SK-N-SH (cell line): ENCODE results near the gene UPK1A. TPM values are rescaled to one million over a fixed set of nuclear protein-coding genes. Genes with fewer than 3 reads are reported as not detected.

Experiments
- CTCF ChIA-PET: fragments of 300-600, 350-600 bp; formaldehyde crosslinking; extraction: SDS; loops from one replicate; lab custom pipeline; 2021; lab: Yijun Ruan, JAX
- POLR2A ChIA-PET: fragments of 350-600 bp; sonication (Branson Sonifier 250); formaldehyde crosslinking; extraction: SDS; loops from one replicate; lab custom pipeline; 2020; ENCODE audit warnings: antibody characterized with exemption, inconsistent platforms; lab: Yijun Ruan, JAX
- DNase-seq: peaks from one replicate; pipeline ENCODE4 v3.0.0; 2012
- H2AFZ ChIP-seq: fragments of 200-600 bp; sonication (generic); 2 replicates; pipeline ENCODE4 v1.8.1; 2016; ENCODE audit warnings: antibody characterized with exemption, mild to moderate bottlenecking, low read depth
- H3F3A ChIP-seq: fragments of 200-600 bp; sonication (generic); replicated peaks from 2 replicates; pipeline ENCODE3; 2016; ENCODE audit warnings: antibody characterized with exemption, mild to moderate bottlenecking; ENCODE audit not compliant: insufficient read depth
- H3K27ac ChIP-seq, 2 experiments: fragments of 200-500 bp in 1 of 2; fragments of 200-600 bp in 1 of 2; sonication (Bioruptor generic) in 1 of 2; sonication (generic), shearing (Covaris generic) in 1 of 2; 2 replicates each; pipeline versions ENCODE4 v1.5.1 to v1.6.1; 2014 to 2016; ENCODE audit warnings: low read depth in 2 of 2, inconsistent platforms in 1 of 2, low read length in 1 of 2, mild to moderate bottlenecking in 1 of 2, mixed read lengths in 1 of 2
- H3K27me3 ChIP-seq: fragments of 200-600 bp; sonication (generic), shearing (Covaris generic); 2 replicates; pipeline ENCODE4 v1.6.1; 2016; ENCODE audit warnings: mixed run types; ENCODE audit not compliant: insufficient read depth
- H3K36me3 ChIP-seq, 2 experiments: fragments of 200-500 bp in 1 of 2; fragments of 200-600 bp in 1 of 2; sonication (Bioruptor generic) in 1 of 2; sonication (generic) in 1 of 2; replicated peaks in 1 of 2; 2 replicates each; pipeline versions ENCODE3 to v1.5.1; 2014 to 2016; ENCODE audit warnings: low read length in 1 of 2, mild to moderate bottlenecking in 1 of 2; ENCODE audit not compliant: insufficient read depth in 2 of 2, control insufficient read depth in 1 of 2
- H3K4me1 ChIP-seq, 2 experiments: fragments of 200-500 bp in 1 of 2; fragments of 200-600 bp in 1 of 2; sonication (Bioruptor generic) in 1 of 2; sonication (generic), shearing (Covaris generic) in 1 of 2; 2 replicates each; pipeline versions ENCODE4 v1.5.1 to v1.6.1; 2014 to 2016; ENCODE audit warnings: low read depth in 1 of 2, low read length in 1 of 2, mixed run types in 1 of 2; ENCODE audit not compliant: insufficient read depth in 2 of 2, control insufficient read depth in 1 of 2
- H3K4me2 ChIP-seq: fragments of 200-600 bp; sonication (generic), shearing (Covaris generic); 2 replicates; pipeline ENCODE4 v1.6.1; 2017; ENCODE audit warnings: mixed run types
- H3K4me3 ChIP-seq, 2 experiments: fragments of 200-500 bp in 1 of 2; fragments of 200-600 bp in 1 of 2; sonication (Bioruptor generic) in 1 of 2; sonication (generic), shearing (Covaris generic) in 1 of 2; 2 replicates each; pipeline versions ENCODE4 v1.5.1 to v1.8.1; 2014 to 2016; ENCODE audit warnings: low read depth in 2 of 2, inconsistent platforms in 1 of 2, low read length in 1 of 2, mild to moderate bottlenecking in 1 of 2, mixed read lengths in 1 of 2, moderate library complexity in 1 of 2
- H3K79me2 ChIP-seq: fragments of 200-600 bp; sonication (generic); 2 replicates; pipeline ENCODE4 v1.8.1; 2017; ENCODE audit warnings: mild to moderate bottlenecking; ENCODE audit not compliant: insufficient read depth
- H3K9ac ChIP-seq: fragments of 200-600 bp; sonication (generic); 2 replicates; pipeline ENCODE4 v1.6.1; 2017; ENCODE audit warnings: mixed run types
- H3K9me2 ChIP-seq: fragments of 200-600 bp; sonication (generic); 2 replicates; pipeline ENCODE4 v1.6.1; 2017; ENCODE audit warnings: mixed run types
- H3K9me3 ChIP-seq: fragments of 200-600 bp; sonication (generic); 2 replicates; pipeline ENCODE4 v1.6.1; 2017; ENCODE audit warnings: mixed run types, mild to moderate bottlenecking, moderate library complexity
- H4K20me1 ChIP-seq: fragments of 200-600 bp; sonication (generic); 2 replicates; pipeline ENCODE4 v1.6.1; 2017; ENCODE audit warnings: mild to moderate bottlenecking, mixed run types; ENCODE audit not compliant: insufficient read depth
- CHD2 ChIP-seq: fragments of 150-350 bp; IDR thresholded peaks from 2 replicates; pipeline ENCODE4 v1.6.1; 2018; ENCODE audit warnings: low read length; ENCODE audit not compliant: partially characterized antibody
- CTCF ChIP-seq: fragments of 200-600 bp; sonication (generic); IDR thresholded peaks from 2 replicates; pipeline ENCODE4 v1.6.1; 2017; ENCODE audit warnings: antibody characterized with exemption, mild to moderate bottlenecking, moderate library complexity
- EZH2phosphoT487 ChIP-seq: fragments of 200-600 bp; sonication (generic); IDR thresholded peaks from 2 replicates; pipeline ENCODE4 v1.6.1; 2017; ENCODE audit warnings: low read depth, mixed run types, mild to moderate bottlenecking, antibody characterized with exemption, moderate library complexity, borderline replicate concordance
- FOXJ3 ChIP-seq: sonication (generic); formaldehyde crosslinking; IDR thresholded peaks from 2 replicates; pipeline ENCODE4 v1.5.1; 2020; ENCODE audit warnings: mild to moderate bottlenecking, missing genetic modification reagents
- GABPA ChIP-seq: IDR thresholded peaks from 2 replicates; pipeline ENCODE4 v1.4.0; 2012; ENCODE audit warnings: low read depth, mild to moderate bottlenecking
- GATA2 ChIP-seq: sonication (generic); formaldehyde crosslinking; IDR thresholded peaks from 2 replicates; pipeline ENCODE4 v1.5.0; 2020; ENCODE audit warnings: mild to moderate bottlenecking, missing genetic modification reagents
- IRF3 ChIP-seq: fragments of 150-350 bp; IDR thresholded peaks from 2 replicates; pipeline ENCODE4 v1.6.1; 2016; ENCODE audit warnings: mild to moderate bottlenecking, low read depth, low read length
- MEF2A ChIP-seq: IDR thresholded peaks from 2 replicates; pipeline ENCODE4 v1.4.0; 2012; ENCODE audit warnings: low read depth, borderline replicate concordance
- MXI1 ChIP-seq: IDR thresholded peaks from 2 replicates; pipeline ENCODE4 v1.6.1; 2012; ENCODE audit warnings: mild to moderate bottlenecking, low read depth, low read length, improper control_type of control experiment
- NRF1 ChIP-seq: IDR thresholded peaks from 2 replicates; pipeline ENCODE4 v1.6.1; 2012; ENCODE audit warnings: low read depth, mild to moderate bottlenecking, low read length
- RXRA ChIP-seq: IDR thresholded peaks from 2 replicates; pipeline ENCODE4 v1.4.0; 2012; ENCODE audit warnings: low read depth, mild to moderate bottlenecking, borderline replicate concordance
- SIN3A ChIP-seq: IDR thresholded peaks from 2 replicates; pipeline ENCODE4 v1.6.1; 2012; ENCODE audit warnings: low read depth, mild to moderate bottlenecking, low read length, moderate library complexity, borderline replicate concordance
- SMC3 ChIP-seq: IDR thresholded peaks from 2 replicates; pipeline ENCODE4 v1.6.1; 2012; ENCODE audit warnings: low read depth, low read length, improper control_type of control experiment
- TAF1 ChIP-seq: IDR thresholded peaks from 2 replicates; pipeline ENCODE4 v1.6.1; 2012; ENCODE audit warnings: low read depth, mild to moderate bottlenecking, low read length, moderate library complexity, borderline replicate concordance
- TCF12 ChIP-seq: IDR thresholded peaks from 2 replicates; pipeline ENCODE4 v1.4.0; 2012
- WGBS: methylation state at CpG from one replicate; pipeline ENCODE4 v1.1.6; 2017; ENCODE audit warnings: low lambda C conversion rate; 5-methylcytosine and 5-hydroxymethylcytosine counted together
- polyA plus RNA-seq, 3 experiments: library from polyadenylated mRNA; depleted of rRNA; stranded (reverse); fragments of >200 nt; gene quantifications; 2 replicates each; pipeline ENCODE4 v1.2.3, GENCODE V29; 2012
- TF ChIP-seq, protein P1 (sequence below): IDR thresholded peaks from 2 replicates; pipeline ENCODE4 v1.4.0; 2012; ENCODE audit warnings: low read depth
- TF ChIP-seq, protein P2 (sequence below): IDR thresholded peaks from 2 replicates; pipeline ENCODE4 v1.4.0; 2012; ENCODE audit warnings: low read depth, borderline replicate concordance
- TF ChIP-seq, protein P3 (sequence below): IDR thresholded peaks from 2 replicates; pipeline ENCODE4 v1.4.0; 2012; ENCODE audit warnings: low read depth, borderline replicate concordance
- TF ChIP-seq, protein P4 (sequence below): IDR thresholded peaks from 2 replicates; pipeline ENCODE4; 2012

The UPK1A gene
- polyA plus RNA-seq, 1 of the 3 experiments (the other 2 are of a cell fraction) = 0.16 TPM

- TF ChIP-seq, protein P1, sequence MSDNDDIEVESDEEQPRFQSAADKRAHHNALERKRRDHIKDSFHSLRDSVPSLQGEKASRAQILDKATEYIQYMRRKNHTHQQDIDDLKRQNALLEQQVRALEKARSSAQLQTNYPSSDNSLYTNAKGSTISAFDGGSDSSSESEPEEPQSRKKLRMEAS = no peak
- TF ChIP-seq GABPA (no peak), NRF1 (no peak), FOXJ3 (CRISPR knock-in tag) (no peak), SMC3 (no peak), CTCF (no peak), IRF3 (no peak), TAF1 (no peak), CHD2 (no peak), GATA2 (CRISPR knock-in tag) (no peak)
- TF ChIP-seq, protein P2, sequence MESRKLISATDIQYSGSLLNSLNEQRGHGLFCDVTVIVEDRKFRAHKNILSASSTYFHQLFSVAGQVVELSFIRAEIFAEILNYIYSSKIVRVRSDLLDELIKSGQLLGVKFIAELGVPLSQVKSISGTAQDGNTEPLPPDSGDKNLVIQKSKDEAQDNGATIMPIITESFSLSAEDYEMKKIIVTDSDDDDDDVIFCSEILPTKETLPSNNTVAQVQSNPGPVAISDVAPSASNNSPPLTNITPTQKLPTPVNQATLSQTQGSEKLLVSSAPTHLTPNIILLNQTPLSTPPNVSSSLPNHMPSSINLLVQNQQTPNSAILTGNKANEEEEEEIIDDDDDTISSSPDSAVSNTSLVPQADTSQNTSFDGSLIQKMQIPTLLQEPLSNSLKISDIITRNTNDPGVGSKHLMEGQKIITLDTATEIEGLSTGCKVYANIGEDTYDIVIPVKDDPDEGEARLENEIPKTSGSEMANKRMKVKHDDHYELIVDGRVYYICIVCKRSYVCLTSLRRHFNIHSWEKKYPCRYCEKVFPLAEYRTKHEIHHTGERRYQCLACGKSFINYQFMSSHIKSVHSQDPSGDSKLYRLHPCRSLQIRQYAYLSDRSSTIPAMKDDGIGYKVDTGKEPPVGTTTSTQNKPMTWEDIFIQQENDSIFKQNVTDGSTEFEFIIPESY = no peak
Measured at GRCh38 chr19:35645680-35646511, 20.4 kb upstream of the UPK1A start (continued).

DNA sequence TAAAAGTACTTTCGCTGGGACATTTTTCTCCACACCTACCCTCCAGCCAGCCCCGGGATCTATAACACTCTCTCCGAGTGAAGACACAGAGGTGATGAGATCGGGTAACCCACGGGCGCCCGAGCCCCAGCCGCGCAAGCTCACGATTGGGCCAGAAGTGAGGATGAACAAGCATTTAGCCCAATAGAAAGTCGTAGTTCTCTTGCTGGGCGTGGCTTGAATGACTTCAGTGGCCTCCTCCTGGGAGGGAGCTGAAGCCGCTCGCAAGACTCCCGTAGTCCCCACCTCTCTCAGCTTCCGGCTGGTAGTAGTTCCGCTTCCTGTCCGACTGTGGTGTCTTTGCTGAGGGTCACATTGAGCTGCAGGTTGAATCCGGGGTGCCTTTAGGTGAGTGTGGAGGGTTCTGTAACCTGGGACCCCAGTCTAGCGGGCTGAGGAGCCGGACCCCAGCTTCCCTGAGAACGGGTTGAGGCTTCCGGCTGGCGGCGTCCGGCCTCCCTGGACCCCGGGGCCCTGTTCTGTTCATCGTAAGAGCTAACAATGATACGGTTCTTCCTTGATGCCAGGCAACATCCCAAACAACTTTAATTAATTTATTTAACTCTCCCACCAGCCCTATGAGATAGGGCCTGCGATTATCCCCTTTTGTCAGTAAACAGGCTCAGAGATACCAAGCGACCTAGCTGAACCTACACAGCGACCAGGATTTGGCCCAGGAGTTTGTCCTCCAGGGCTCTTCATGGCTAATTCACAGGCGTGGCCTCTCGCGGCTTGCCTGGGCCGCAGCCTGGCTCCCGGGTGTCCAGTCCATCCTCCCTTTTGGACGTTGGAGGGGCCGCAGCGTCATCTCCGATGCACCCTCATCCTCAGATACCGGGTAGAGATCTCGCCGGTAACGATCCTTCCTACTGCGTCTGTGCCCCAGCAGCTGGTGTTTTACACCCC lies 18.0 kb upstream of the UPK1A start, which contains the start of gene COX6B1:
Gene COX6B1, plus strand, starts transcription at position 307 of the 945 bp plus-strand sequence. CDS start 2,921 bp downstream, outside the sequence.
- H3K79me2 ChIP-seq = peaks cover 34% of the 10 kb centered on the region
- H3K9me2 ChIP-seq = no peaks in the 10 kb centered on the region
- H3K27me3 ChIP-seq = no peaks in the 10 kb centered on the region
- no peaks in the 10 kb centered on the region for H4K20me1 ChIP-seq
- peaks cover 4 to 18% of the 10 kb centered on the region in 2 experiments; a peak in 1 of 4 replicates for H3K4me1 ChIP-seq
- H3K27ac ChIP-seq = peak within 1 kb of the TSS; percentile 62 to 73
- peak within 1 kb of the TSS; percentile 84 to 87 for H3K4me3 ChIP-seq
- peak within 1 kb of the TSS; percentile 89 for H2AFZ ChIP-seq
- peak within 1 kb of the TSS; percentile 83 for H3K9ac ChIP-seq
- H3K9me3 ChIP-seq = no peaks in the 10 kb centered on the region
- peak within 1 kb of the TSS; percentile 88 for H3K4me2 ChIP-seq
- DNase-seq = peak; percentile 92
- POLR2A ChIA-PET = interaction anchor here (0.6 to 1.4 kb wide), 12 partner anchors 9 to 100 kb away, joined by 3 to 10 read pairs (median 3); no protein-coding TSS in a partner anchor
- 1% methylated on average over 40 of the region's 46 CpGs for WGBS
- peaks cover 18% of the 10 kb centered on the region for H3F3A ChIP-seq
- CTCF ChIA-PET = interaction anchor here (0.6 kb wide), 2 partner anchors 16 to 92 kb away, joined by 3 read pairs; no protein-coding TSS in a partner anchor
- H3K36me3 ChIP-seq = peaks cover 6 to 8% of the 10 kb centered on the region in 2 experiments
- TF ChIP-seq MXI1 = peak; percentile 83
- no peak for TF ChIP-seq EZH2phosphoT487
- no peak for TF ChIP-seq TCF12
- TF ChIP-seq MEF2A = no peak
- no peak for TF ChIP-seq SIN3A
- peak; percentile 67 for TF ChIP-seq TAF1
- TF ChIP-seq, protein P3, sequence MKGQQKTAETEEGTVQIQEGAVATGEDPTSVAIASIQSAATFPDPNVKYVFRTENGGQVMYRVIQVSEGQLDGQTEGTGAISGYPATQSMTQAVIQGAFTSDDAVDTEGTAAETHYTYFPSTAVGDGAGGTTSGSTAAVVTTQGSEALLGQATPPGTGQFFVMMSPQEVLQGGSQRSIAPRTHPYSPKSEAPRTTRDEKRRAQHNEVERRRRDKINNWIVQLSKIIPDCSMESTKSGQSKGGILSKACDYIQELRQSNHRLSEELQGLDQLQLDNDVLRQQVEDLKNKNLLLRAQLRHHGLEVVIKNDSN = no peak
- TF ChIP-seq, protein P4, sequence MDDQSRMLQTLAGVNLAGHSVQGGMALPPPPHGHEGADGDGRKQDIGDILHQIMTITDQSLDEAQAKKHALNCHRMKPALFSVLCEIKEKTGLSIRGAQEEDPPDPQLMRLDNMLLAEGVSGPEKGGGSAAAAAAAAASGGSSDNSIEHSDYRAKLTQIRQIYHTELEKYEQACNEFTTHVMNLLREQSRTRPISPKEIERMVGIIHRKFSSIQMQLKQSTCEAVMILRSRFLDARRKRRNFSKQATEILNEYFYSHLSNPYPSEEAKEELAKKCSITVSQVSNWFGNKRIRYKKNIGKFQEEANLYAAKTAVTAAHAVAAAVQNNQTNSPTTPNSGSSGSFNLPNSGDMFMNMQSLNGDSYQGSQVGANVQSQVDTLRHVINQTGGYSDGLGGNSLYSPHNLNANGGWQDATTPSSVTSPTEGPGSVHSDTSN = peak; percentile 97
- no peak for TF ChIP-seq RXRA
